HG03103 (cell line): ENCODE results near the gene PTPRCAP.

Source experiments
- ATAC-seq: cut with Tn5 transposase; IDR thresholded peaks from one replicate; pipeline ENCODE4 v1.9.1; 2021; ENCODE audit warnings: low read depth; ENCODE audit not compliant: unreplicated experiment

PTPRCAP gene

DNA sequence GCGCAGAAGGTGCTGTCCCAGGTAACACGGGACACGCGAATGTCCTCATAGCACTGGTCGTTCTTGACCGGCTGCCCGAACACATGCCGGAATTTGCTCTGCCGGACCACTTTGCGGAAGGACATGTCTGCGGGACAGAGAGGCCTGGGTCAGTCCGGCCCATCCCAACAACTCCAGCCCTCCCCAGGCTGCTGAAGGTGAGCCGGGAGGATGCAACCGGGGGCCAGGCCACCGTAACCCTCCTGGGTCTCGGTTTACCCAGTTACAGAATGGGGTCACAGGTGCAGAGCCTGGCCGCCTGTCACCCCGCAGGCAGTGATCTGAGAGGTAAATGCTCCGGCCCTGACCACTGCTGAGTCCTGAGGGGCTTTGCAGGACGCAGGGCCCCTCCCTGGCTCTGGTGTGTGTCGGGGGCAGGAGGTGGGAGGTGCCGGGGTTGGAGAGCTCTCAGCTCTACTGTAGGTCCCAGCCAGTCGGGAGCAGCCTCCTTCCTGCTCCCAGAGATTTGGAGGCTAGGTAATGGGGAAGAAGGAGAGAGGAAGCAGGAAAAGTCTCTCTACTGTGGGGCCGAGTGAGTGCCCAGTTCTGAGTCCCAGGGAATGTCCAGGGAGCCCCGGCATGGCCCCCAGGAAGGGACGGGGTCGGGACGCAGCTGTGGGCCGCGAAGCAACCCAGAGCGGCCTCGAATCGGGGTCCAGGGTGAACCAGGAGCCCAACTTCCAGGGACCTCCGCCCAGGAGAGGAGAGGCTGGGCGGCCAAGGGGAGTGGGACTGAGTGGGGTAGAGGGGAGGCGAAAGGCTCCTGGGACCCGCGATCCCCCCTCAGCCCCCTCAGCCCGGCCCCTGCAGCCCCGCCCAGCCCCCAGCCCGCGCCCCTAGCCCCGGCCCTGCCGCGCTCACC lies 5.3 kb upstream of the PTPRCAP start:
- no peak for ATAC-seq

DNA sequence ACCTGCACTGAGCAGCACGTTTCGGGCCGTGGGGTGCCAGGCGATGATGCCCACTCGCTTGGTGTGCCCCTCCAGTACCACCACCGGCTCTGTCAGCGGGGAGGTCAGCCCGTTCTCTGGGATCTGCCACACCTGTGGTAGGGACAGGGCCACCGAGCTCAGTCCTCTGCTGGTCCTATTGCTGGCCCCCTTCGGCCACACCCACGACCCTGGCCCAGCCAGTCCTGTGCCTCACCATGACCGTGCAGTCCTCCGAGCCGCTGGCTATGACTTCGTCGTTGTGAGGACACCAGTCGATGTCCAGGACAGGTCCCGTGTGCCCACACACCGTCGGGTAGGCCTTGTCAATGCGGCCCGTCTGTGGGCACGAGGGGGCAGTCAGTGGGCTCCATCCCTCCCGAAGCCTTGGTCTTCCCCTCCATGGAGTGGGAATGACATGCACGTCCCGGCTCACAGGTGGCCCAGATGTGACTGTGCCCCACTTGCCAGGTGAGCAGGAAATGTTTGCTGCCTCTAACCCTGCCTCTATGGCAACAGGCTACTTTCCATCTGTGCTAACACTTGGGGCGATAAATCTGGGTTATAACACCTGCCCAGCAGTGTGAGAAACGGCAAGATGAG lies 4.4 kb upstream of the PTPRCAP start:
- no peak for ATAC-seq

DNA sequence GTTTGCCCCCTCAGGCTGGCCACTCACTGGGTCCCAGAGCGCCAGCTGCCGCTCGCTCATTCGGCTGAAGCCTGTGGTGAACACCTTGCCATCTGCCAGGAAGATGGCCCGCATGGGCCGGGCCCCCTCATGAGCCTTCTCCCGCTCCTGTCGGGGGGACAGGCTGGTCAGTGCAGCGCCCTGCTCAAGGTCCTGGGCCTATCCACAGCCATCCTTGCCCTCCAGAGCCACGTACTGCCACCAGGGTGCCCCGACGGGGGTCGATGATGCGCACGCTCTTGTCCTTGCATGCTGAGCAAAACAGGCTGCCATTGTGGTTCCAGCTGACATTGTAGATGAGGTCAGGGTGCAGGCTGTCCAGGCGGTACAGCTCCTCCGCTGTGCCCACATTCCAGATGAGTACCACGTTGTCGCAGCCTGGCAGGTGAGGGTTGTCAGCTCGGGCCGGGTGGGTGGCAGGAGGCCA lies 3.6 kb upstream of the PTPRCAP start:
- ATAC-seq = no peak

DNA sequence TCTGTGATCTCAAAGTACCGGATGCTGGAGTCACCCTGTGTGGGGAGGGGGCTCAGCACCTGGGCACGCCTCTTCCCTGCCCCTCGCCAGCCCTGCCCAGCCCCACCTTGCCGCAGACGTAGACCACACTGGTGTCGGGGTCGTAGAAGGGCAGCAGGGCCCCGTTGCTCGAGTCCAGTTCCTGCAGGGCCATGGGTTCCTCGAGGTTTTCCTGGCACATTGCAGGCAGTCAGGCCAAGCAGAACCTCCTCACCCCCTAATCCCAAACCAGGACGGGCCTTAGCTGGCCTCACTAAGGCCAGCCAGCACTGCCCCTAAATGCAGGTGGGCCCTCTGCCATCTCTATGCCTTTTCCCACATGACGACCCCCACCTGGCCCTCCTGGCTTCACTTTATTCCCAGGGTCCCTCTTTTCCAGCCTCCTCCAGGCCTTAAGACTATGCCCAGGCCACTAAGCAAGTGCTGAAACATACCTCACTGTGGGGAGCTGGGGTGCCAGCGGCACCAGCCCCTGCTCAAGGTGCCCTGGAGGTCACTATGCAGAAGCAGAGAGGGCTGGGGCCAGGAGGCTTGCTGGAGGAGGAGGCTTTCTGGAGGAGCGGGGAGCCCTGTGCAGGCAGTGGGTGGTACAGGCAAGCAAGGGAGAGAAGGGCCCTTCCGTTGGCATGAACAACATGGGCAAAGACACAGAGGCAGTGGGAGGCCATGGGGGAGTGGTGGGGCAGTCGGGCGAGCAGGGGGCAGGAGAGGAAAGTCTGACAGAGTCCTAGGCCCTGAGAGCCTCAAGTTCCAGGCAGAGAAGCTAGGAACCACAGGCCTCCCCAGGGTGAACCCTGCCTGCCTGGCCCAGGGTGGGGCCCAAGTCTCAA lies 3.0 kb upstream of the PTPRCAP start:
- ATAC-seq = no peak

DNA sequence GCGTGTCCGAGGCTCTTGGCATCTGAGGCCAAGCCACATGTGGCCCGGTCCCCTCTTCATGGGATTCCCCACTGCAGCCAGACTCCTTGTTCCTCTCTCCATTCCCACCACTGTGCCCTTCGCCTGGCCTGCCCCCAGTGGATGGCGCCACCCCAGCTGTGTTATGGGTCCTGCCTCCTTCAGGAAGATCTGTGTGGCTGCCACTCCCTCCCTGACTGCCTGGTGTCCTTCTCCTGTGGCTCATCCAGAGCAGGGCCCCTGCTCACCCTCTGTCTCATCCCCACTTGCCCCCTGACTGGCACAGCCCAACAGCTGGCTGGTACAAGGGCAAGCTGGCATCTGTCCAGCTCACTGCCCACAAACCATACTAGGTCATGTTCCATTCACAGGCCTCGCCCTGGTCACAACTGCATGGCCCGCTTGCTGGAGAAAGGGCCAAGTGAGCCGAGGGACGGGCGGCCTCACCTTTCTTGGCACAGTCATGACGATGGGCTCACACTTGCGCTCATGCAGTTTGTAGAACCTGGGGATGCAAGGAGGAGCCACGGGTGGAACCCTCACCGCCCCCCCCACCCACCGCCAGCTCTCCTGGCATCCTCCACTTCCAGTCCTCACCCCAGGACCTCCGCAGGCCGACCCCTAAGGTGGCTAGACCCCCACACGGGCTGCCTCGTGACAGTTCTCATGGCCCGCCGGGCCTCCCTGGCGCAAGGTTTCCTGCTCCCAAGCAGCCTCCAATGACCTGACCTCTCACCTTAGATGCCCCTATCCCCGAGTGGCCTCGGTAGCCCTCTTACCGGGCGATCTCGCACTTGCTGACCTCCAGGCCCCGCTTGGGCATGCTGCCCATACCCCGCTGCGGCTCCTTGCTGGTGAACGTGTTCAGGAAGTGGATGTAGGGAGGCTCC lies 2.1 kb upstream of the PTPRCAP start:
- no peak for ATAC-seq

DNA sequence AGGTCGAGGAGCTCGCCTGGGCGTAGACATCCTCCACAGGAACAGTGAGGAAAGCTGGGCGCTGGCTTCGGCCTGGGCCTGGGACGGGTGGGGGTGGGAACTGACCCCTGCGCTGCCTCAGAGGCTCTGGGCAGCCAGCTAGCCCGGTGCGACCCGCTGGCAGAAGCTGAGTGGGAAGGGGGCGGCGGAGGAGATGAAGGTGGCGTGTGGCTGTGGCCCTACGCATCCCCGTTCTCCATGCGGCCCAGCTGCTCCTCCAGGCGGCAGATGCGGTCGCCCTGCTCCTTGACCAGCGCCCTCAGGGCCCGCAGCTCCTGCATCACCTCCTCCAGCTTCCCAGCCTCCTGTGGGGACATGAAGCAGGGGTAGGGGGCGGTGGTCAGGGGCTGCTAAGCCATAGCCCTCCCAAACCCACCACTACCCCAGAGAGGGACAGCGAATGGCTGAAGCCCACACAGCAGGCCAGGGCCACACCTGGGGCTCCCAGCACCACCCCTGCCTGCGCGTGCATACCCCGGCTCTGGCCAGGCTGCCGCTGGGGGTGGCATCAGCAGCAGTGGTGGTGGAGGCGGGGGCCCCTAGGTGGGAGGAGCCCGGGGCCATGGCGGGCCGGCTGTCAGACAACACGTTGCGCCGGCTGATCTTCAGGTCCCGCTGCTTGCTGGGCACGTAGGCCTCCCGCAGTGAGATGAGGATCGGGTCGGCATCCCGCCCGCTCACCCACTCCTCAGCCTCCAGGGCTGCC lies 848 bp upstream of the PTPRCAP start:
- no peak for ATAC-seq

DNA sequence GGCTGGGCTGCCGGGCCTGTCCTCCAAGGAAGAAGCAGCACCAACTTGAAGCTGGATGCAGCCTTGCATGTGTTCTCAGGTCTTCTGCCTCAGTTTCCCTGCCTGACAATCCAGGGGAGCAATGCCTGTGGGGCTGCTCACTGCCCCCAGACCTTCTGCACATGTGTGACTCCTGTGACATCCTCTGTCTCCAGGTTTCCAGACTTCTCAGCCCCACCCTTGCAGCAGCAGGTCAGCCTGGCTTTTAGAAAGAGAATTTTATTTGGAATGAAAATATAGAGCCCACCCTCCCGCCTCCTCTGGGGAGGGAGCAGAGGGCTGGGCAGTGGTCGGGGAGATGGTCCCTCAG lies 301 bp upstream of the PTPRCAP start:
- no peak for ATAC-seq

DNA sequence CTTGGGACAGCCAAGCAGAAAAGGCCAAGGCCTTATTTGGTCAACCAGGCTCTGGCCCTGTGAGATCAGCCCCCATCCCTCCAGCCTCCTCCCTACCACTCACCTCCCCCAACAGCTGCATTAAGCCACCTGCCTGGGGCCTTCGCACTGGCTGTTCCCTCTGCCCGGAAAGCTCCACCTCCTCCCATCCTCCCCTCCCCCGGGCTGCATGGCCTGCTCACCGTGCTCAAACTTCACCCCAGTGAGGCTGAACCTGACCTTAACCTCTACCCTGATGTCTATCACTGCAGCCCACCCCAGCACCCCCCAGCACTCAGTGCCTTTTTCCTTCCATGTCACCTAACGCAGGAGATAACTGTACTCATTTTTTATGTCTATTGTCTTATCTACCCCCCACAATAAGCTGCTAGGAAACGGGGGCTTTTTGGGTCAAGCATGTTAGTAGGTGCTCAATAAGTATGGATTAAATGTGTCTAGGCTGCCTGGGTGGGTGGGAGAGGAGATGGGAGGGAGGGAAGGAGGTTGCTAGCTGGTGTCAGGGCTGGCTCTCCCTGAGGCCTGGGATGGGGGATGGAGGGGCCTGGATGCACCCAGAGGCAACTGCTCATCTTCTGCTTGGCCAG lies 912 bp downstream of the PTPRCAP start:
- no peak for ATAC-seq

DNA sequence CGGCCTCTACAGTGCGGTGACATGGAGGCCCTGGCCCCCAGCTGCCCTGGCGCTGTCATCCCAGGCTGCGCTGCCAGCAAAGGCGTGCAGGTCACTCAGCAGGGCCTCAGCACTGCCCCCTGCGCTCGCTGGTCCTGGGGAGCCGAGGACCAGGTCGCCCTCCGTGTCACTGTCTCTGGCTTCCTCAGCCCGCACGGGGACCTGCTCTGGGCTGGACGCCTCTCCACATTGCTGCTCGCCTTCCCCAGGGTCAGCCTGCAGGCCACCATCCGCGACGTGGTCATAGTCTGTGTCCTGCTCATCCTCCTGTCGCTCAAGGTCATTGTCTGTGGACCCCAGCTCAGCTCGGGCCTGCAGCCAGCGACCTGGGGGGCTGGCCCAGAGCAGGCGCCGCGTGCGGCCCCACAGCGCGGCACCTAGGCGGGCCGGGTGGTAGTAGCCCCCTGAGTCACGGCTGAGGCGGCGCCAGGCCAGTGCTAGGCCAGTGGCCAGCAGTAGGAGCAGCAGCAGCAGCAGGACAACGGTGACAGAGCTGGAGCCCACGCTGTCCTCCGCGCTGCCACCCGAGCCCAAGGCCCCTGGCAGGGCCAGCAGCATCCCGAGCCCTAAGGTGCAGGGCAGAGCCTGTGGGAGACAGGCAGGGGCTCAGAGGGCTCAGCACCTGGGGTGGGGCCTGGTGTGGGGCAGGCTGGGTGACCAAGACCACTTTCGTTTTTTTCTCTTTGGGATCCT lies 1.6 kb downstream of the PTPRCAP start:
- ATAC-seq = no peak

DNA sequence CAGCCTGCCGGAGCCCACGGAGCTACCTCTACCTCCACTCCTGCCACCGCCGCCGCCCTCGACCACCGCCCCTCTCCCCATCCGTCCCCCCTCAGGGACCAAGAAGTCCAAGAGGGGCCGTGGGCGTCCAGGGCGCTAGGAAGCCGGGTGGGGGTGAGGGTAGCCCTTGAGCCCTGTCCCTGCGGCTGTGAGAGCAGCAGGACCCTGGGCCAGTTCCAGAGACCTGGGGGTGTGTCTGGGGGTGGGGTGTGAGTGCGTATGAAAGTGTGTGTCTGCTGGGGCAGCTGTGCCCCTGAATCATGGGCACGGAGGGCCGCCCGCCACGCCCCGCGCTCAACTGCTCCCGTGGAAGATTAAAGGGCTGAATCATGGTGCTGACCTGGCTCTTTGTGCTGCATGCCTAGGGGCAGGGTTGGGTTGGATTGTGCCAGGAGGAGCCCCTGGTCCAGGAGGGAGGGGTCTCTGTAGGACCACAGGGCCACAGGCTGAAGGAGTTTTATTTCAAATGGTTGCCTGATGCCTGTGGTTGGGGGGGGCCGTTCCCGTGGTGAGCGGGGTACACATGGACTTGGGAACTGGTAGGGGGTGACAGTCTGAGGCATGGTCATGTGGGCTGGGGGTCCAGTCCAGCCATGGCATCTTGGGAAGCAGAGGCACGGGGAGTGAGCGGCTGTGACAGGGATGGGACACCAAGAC lies 2.3 kb downstream of the PTPRCAP start:
- ATAC-seq = no peak

DNA sequence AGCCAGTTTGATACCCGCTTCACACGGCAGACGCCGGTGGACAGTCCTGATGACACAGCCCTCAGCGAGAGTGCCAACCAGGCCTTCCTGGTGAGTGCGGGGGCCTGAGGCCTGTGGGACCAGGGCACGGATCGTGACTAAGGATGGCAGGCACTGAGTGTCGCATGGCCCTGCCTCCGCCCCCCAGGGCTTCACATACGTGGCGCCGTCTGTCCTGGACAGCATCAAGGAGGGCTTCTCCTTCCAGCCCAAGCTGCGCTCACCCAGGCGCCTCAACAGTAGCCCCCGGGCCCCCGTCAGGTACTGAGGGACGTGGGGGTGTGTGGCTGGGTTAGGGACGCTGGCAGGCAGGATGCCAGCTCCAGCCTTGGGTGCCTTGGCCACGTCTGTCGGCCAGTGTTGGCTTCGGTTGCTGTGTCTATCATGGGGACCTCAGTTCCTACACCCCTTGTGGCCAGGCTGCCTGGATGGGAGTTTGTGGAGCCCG lies 3.0 kb downstream of the PTPRCAP start:
- ATAC-seq = no peak

DNA sequence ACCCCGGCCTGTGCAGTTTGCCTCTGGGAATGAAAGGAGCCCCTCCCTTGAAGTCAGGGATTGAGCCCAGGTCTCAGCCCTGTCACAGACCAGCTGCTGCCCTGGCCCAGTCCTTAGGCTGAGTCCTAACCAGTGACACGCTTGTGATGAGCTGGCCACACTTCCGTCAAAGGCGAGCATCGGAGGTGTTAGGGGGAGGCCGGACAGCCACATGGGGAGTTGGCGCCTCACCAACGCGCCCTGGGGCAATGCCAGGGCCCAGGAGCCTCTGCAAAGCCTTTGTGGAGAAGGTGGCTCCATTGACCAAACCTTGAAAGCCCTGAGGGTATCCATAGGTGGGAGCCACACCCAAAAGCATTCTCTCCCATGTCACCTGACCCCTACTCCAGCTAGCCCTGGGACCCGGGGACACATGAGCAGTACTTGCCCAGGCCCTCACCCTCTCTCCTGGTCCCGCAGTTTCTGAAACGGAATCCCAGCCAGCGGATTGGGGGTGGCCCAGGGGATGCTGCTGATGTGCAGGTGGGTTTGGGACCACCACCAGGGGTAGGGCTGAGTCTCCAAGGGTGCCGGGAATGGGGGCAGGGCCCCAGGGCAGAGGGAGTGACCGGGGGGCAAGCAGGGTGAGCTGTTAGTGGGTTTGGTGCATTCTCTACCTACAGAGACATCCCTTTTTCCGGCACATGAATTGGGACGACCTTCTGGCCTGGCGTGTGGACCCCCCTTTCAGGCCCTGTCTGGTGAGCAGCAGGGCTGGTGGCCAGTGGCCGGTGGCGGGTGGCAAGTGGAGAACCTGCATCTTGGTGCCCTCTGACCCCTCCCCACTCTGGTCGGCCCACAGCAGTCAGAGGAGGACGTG lies 3.7 kb downstream of the PTPRCAP start:
- ATAC-seq = no peak

DNA sequence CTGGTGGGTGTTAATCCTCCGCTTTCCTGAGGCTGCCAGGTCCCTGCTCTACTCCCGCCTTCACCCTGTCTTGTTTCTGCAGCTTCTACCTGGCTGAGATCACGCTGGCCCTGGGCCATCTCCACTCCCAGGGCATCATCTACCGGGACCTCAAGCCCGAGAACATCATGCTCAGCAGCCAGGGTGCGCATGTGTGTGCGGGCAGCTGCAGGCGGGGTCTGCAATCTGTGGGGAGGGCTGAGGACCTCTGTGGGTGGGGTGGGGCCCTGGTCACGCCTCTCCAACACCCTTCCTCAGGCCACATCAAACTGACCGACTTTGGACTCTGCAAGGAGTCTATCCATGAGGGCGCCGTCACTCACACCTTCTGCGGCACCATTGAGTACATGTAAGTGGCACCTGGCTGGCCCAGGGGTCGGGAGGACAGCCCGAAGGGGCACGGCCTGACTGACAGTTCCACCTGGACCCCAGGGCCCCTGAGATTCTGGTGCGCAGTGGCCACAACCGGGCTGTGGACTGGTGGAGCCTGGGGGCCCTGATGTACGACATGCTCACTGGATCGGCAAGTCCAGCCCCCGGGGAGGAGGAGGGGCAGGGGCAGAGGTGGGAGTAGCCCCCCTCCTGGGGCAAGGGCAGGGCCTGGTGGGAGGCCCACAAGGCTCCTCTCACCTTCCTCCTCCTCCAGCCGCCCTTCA lies 4.7 kb downstream of the PTPRCAP start:
- ATAC-seq = no peak

DNA sequence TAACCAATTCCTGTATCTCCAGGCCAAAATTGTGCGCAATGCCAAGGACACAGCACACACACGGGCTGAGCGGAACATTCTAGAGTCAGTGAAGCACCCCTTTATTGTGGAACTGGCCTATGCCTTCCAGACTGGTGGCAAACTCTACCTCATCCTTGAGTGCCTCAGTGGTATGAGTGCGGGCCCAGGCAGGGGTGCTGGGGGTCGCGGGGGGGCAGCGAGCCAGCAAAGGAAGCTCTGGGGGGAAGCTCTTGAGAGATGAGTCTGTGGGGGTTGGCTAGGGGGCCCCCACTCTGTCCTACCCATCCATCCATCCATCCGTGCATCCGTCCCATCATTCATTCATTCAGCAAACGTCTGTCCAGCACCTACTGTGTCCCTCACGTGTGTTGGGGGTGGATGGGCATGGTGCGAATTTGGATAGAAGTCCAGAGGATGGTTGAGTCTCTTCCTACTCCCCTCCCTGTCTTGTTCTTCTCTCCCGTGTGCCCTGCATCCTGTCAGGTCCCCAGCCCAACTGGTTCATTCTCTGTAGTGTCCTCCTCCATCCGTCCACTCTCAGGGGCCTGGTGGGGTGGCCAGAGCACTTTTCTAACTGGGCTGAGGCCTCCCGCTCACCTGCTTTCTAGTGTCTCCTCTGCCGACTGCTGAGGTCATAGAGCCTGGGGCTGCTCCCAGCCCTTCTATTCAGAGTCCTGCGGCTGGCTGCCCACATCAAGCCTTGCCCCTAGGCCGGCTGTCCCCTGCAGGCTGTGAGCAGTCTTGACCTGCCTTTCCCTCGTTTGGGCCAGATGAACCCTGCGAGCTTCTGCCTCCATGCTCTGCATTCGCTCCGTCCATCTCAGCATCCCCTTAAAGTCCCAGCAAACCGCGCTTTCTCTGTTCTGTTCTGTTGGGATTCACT lies 5.9 kb downstream of the PTPRCAP start:
- ATAC-seq = no peak

DNA sequence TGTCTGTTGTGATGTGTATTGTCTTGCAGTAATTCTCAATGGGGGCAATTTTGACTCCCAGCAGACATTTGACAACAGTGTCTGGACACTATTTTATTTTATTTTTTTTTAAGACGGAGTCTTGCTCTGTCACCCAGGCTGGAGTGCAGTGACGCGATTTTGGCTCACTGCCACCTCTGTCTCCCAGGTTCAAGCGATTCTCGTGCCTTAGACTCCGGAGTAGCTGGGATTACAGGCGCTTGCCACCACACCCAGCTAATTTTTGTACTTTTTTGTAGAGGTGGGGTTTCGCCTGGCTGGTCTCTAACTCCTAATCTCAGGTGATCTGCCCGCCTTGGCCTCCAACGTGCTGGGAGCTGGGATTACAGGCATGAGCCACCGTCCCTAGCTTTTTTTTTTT lies 7.8 kb downstream of the PTPRCAP start:
- no peak for ATAC-seq
